Keratinocyte (primary cell): ENCODE measurements around the gene ZBTB44. TPM values are rescaled to one million over a fixed set of nuclear protein-coding genes. Genes with fewer than 3 reads are reported as not detected.

Experiments used
- DNase-seq: peaks from one replicate; pipeline ENCODE4 v3.0.0-alpha.2; 2011; ENCODE audit warnings: low read depth, missing footprints, low spot score
- FAIRE-seq: peaks from 2 replicates; lab custom pipeline; 2011; peaks lifted over from hg19 to GRCh38; lab: Jason Lieb, UNC
- H2AFZ ChIP-seq: 2 replicates; pipeline ENCODE4 v1.6.0; 2012; ENCODE audit warnings: low read length, control low read depth, inconsistent platforms; ENCODE audit not compliant: control insufficient read depth
- H3K27ac ChIP-seq: 2 replicates; pipeline ENCODE4 v1.5.1; 2011; ENCODE audit warnings: low read length; ENCODE audit not compliant: control insufficient read depth, insufficient read depth
- H3K27me3 ChIP-seq: 3 replicates; pipeline ENCODE4 v1.6.0; 2011; ENCODE audit warnings: low read length; ENCODE audit not compliant: control insufficient read depth, insufficient read depth; ENCODE audit errors: extremely low read depth
- H3K36me3 ChIP-seq, 2 experiments: 2 replicates in 1 of 2; 3 replicates in 1 of 2; pipeline ENCODE4 v1.5.1; 2011; ENCODE audit warnings: low read length in 2 of 2, mild to moderate bottlenecking in 1 of 2; ENCODE audit not compliant: control insufficient read depth in 2 of 2, insufficient read depth in 2 of 2; ENCODE audit errors: extremely low read depth in 1 of 2
- H3K4me1 ChIP-seq: 3 replicates; pipeline ENCODE4 v1.5.1; 2011; ENCODE audit warnings: low read length; ENCODE audit not compliant: control insufficient read depth, insufficient read depth; ENCODE audit errors: extremely low read depth
- H3K4me2 ChIP-seq: 3 replicates; pipeline ENCODE4 v1.6.0; 2011; ENCODE audit warnings: low read depth, low read length; ENCODE audit not compliant: control insufficient read depth, insufficient read depth; ENCODE audit errors: extremely low read depth
- H3K4me3 ChIP-seq, 3 experiments: fragments of 200-600 bp in 1 of 3; sonication (generic) in 1 of 3; 2 replicates in 2 of 3; 3 replicates in 1 of 3; pipeline ENCODE4 v1.5.1; 2011 to 2016; ENCODE audit warnings: low read length in 3 of 3, mild to moderate bottlenecking in 3 of 3, control low read depth in 2 of 3, inconsistent platforms in 1 of 3, low read depth in 1 of 3, mixed read lengths in 1 of 3, mixed run types in 1 of 3, moderate library complexity in 1 of 3; ENCODE audit not compliant: control insufficient read depth in 2 of 3, insufficient read depth in 2 of 3; ENCODE audit errors: extremely low read depth in 1 of 3
- H3K79me2 ChIP-seq: 2 replicates; pipeline ENCODE4 v1.6.0; 2012; ENCODE audit warnings: low read length; ENCODE audit not compliant: control insufficient read depth, insufficient read depth
- H3K9ac ChIP-seq: 3 replicates; pipeline ENCODE4 v1.6.0; 2011; ENCODE audit warnings: low read length; ENCODE audit not compliant: control insufficient read depth, insufficient read depth; ENCODE audit errors: extremely low read depth
- H3K9me1 ChIP-seq: 3 replicates; pipeline ENCODE4 v1.6.0; 2011; ENCODE audit warnings: low read length; ENCODE audit not compliant: control insufficient read depth, insufficient read depth; ENCODE audit errors: extremely low read depth
- H3K9me3 ChIP-seq: 2 replicates; pipeline ENCODE4 v1.5.1; 2012; ENCODE audit warnings: low read depth, low read length; ENCODE audit not compliant: control insufficient read depth
- H4K20me1 ChIP-seq: 3 replicates; pipeline ENCODE4 v1.6.0; 2011; ENCODE audit warnings: low read length; ENCODE audit not compliant: control insufficient read depth, insufficient read depth; ENCODE audit errors: extremely low read depth
- EZH2 ChIP-seq: IDR thresholded peaks from one replicate; pipeline ENCODE4 v1.6.1; 2012; ENCODE audit warnings: inconsistent platforms, mild to moderate bottlenecking, low read length, moderate library complexity
- dilution Hi-C: fragments of 300-500 bp; cut with MboI; formaldehyde crosslinking; loops from one replicate; pipeline ENCODE4 v1.7.0; 2020; ENCODE audit warnings: low sequenced_read_pairs; ENCODE audit not compliant: extremely low pct_ligation_motif_present
- polyA plus RNA-seq, 5 experiments: library from polyadenylated mRNA; depleted of rRNA in 3 of 5; stranded (reverse) in 3 of 5; stranded (forward) in 1 of 5; unstranded in 1 of 5; fragments of >200 nt; gene quantifications; 1 replicate in 1 of 5; 2 replicates in 3 of 5; 3 replicates in 1 of 5; pipeline versions ENCODE4 v1.2.1 to v1.2.3, GENCODE V29; 2011 to 2012; ENCODE audit warnings: missing spikeins in 2 of 5, low read depth in 1 of 5, low replicate concordance in 1 of 5
- TF ChIP-seq, protein P1 (sequence below), 3 experiments: IDR thresholded peaks in 1 of 3; conservative IDR thresholded peaks in 1 of 3; optimal IDR thresholded peaks in 1 of 3; 2 replicates in 2 of 3; 3 replicates in 1 of 3; pipeline versions ENCODE3 to v1.5.1; 2011; ENCODE audit warnings: low read length in 3 of 3, mild to moderate bottlenecking in 3 of 3, moderate library complexity in 2 of 3, control low read depth in 1 of 3, inconsistent platforms in 1 of 3; ENCODE audit not compliant: insufficient read depth in 2 of 3; ENCODE audit errors: extremely low read depth in 1 of 3

The ZBTB44 gene
- polyA plus RNA-seq, 1 donor (not counting 4 experiments of a cell fraction or from before 2014, with no cell fraction given) = 16.8 TPM

DNA sequence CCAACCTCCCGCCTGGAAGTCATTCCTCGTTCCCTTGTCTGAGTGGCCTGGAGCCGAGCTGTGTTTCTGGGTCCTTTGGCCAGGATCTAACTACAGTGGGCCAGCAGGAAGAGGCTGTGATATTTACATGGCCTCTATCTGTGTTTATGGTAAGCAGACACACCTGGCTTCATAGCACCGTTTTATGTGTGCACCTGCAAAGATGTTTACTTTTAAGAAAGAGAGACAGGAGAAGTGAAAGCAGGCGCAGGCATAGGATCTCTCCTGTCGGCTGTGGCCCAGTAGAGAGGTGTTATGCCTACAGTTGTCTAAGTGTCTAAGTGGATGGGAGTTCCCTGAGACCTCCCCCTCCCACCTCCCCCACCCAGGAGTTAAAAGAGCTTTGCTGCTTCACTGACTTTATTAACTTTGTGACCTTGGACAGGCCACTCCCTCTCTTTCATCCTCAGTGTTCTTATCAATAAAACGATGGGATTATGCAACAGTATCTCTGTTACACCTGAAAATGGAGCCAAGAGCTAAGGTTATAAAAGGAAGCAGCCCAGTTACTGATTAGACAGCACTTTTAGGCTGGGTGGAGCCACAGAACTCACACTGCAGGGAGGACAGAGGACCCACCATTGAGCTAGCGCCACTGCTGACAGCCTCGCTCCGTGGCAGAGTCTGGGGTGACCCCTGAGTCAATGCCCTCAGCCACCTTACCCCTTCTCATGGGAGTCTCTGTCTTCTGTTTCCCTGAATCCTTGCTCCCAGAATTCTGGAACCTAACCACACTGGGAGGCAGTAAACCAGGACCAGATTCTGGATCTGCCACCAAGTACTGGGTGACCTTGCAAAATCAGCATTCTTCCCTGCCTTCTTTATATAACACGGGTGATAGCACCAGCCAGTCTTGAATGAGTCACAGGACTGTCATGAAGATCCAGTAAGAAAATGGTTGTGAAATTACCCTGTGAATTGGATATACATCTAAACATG, 133.1 kb downstream of the ZBTB44 start:
- Histone ChIP-seq H2AFZ (no peak overlapping the region), H3K9ac (no peak overlapping the region), H3K9me1 (peaks cover 14% of the 10 kb centered on the region), H3K9me3 (no peaks in the 10 kb centered on the region), H3K79me2 (peaks cover 52% of the 10 kb centered on the region), H3K27ac (peak overlapping the region; percentile 70), H3K4me2 (peak overlapping the region; percentile 45), H3K4me3 (peak overlapping the region in 1 of 3 experiments; percentile 32), H3K36me3 (no peaks in the 10 kb centered on the region), H4K20me1 (peaks cover 16% of the 10 kb centered on the region), H3K27me3 (no peaks in the 10 kb centered on the region), H3K4me1 (peaks cover 51% of the 10 kb centered on the region)
- FAIRE-seq (peak; percentile 62), DNase-seq (no peak)
- dilution Hi-C loops = no loop called here
- TF ChIP-seq EZH2 = no peak
- TF ChIP-seq, protein P1, sequence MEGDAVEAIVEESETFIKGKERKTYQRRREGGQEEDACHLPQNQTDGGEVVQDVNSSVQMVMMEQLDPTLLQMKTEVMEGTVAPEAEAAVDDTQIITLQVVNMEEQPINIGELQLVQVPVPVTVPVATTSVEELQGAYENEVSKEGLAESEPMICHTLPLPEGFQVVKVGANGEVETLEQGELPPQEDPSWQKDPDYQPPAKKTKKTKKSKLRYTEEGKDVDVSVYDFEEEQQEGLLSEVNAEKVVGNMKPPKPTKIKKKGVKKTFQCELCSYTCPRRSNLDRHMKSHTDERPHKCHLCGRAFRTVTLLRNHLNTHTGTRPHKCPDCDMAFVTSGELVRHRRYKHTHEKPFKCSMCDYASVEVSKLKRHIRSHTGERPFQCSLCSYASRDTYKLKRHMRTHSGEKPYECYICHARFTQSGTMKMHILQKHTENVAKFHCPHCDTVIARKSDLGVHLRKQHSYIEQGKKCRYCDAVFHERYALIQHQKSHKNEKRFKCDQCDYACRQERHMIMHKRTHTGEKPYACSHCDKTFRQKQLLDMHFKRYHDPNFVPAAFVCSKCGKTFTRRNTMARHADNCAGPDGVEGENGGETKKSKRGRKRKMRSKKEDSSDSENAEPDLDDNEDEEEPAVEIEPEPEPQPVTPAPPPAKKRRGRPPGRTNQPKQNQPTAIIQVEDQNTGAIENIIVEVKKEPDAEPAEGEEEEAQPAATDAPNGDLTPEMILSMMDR (optimal IDR thresholded peaks at IDR 0.05 in 1 of 3, IDR thresholded peaks at IDR 0.05 in 1 of 3, conservative IDR thresholded peaks at IDR 0.05 in 1 of 3; ENCODE audit: extremely low read depth in 1 of 3, insufficient read depth in 2 of 3, low read length in 3 of 3) = no peak

- H3K4me3 ChIP-seq = peak overlapping the region in 1 of 3 experiments; percentile 32
- dilution Hi-C loops = no loop called here
- no peak for DNase-seq
- no peak overlapping the region for H2AFZ ChIP-seq
- H3K27me3 ChIP-seq = no peaks in the 10 kb centered on the region
- H3K9me3 ChIP-seq = no peaks in the 10 kb centered on the region
- no peak for FAIRE-seq
- peaks cover 0 to under 1% of the 10 kb centered on the region in 2 experiments for H3K36me3 ChIP-seq
- H3K27ac ChIP-seq = peak overlapping the region; percentile 70
- H3K9me1 ChIP-seq = peaks cover 14% of the 10 kb centered on the region
- H3K4me2 ChIP-seq = peak overlapping the region; percentile 45
- peaks cover 51% of the 10 kb centered on the region for H3K4me1 ChIP-seq
- peaks cover 52% of the 10 kb centered on the region for H3K79me2 ChIP-seq
- TF ChIP-seq, protein P1 (optimal IDR thresholded peaks at IDR 0.05 in 1 of 3, IDR thresholded peaks at IDR 0.05 in 1 of 3, conservative IDR thresholded peaks at IDR 0.05 in 1 of 3; ENCODE audit: extremely low read depth in 1 of 3, insufficient read depth in 2 of 3, low read length in 3 of 3) = no peak
- TF ChIP-seq EZH2 = no peak
- H4K20me1 ChIP-seq = peaks cover 16% of the 10 kb centered on the region
- H3K9ac ChIP-seq = no peak overlapping the region
These were observed 133.8 kb downstream of the ZBTB44 start for GRCh38 chr11:130180896-130181294.
